Skeletal muscle satellite cell (primary cell): ENCODE data around the gene SLC17A5. TPM values are rescaled to one million over a fixed set of nuclear protein-coding genes. Genes with fewer than 3 reads are reported as not detected.

Experiments used
- H3K27me3 ChIP-seq: 2 replicates; pipeline ENCODE4 v1.7.0; 2013; ENCODE audit warnings: low read length; ENCODE audit not compliant: control insufficient read depth, insufficient read depth
- H3K36me3 ChIP-seq: 2 replicates; pipeline ENCODE4 v1.7.0; 2013; ENCODE audit warnings: mild to moderate bottlenecking, control low read depth, low read length; ENCODE audit not compliant: insufficient read depth
- H3K4me1 ChIP-seq: 2 replicates; pipeline ENCODE4 v1.7.0; 2013; ENCODE audit warnings: low read length; ENCODE audit not compliant: control insufficient read depth, insufficient read depth
- H3K4me2 ChIP-seq: 2 replicates; pipeline ENCODE4 v1.7.0; 2013; ENCODE audit warnings: mild to moderate bottlenecking, low read length
- H3K4me3 ChIP-seq: 2 replicates; pipeline ENCODE4 v1.7.0; 2013; ENCODE audit warnings: low read length
- H3K9ac ChIP-seq: 2 replicates; pipeline ENCODE4 v1.7.0; 2013; ENCODE audit warnings: mild to moderate bottlenecking, low read depth, low read length, moderate library complexity
- H3K9me3 ChIP-seq: replicated peaks from 2 replicates; pipeline ENCODE4 v1.7.0; 2013; ENCODE audit warnings: mild to moderate bottlenecking, control low read depth, low read length
- total RNA-seq: library from RNA; depleted of rRNA; stranded (reverse); fragments of >200 nt; gene quantifications from 2 replicates; pipeline ENCODE4 v1.2.3, GENCODE V29; 2012; rRNA removed

The SLC17A5 gene, protein sequence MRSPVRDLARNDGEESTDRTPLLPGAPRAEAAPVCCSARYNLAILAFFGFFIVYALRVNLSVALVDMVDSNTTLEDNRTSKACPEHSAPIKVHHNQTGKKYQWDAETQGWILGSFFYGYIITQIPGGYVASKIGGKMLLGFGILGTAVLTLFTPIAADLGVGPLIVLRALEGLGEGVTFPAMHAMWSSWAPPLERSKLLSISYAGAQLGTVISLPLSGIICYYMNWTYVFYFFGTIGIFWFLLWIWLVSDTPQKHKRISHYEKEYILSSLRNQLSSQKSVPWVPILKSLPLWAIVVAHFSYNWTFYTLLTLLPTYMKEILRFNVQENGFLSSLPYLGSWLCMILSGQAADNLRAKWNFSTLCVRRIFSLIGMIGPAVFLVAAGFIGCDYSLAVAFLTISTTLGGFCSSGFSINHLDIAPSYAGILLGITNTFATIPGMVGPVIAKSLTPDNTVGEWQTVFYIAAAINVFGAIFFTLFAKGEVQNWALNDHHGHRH
- 20.8 and 26.9 TPM in 2 replicates for total RNA-seq

DNA sequence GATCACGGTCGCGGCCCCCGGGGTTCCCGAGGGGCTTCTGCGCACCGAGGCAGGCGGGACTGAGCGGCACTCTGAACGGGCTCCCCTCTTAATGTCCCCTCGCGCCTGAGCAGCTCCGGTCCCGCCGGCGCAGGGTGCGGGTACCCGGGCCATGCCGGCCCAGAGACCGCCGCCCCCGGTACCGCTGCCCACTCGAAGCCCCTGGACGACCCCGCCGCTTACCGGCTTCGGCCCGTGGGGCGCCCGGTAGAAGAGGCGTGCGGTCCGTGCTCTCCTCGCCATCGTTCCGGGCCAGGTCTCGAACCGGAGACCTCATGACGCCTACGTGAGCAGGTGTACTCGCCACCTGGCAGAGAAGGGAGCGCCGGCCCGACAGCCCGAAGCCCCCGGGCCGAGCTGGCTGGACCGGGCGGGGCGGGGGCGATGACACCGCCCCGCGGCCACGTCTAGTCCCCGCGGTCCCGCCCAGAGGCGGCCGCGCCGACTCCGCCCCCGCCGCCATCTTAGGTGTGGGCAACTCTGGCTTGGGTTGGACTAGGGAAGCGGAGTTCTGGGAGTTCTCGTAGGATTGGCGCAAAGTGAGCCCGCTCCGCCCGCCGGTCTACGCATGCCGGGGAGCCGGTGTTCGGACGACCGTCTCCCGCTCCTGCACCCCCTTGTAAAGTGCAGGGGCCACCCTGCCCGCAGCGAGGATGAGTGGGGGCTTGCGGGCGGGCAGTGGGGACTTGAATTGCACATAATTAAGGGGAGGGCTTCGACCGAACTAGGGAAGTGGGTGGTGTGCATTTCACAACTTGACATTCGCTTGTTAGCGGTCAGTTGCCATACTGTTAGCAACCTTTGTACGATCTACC, at the start of gene SLC17A5:
SLC17A5 (minus strand) TSS at position 422 of the 854 bp plus-strand sequence; CDS start at position 316, 106 bp downstream.
- Histone ChIP-seq H3K9ac (peak within 1 kb of the TSS; percentile 97), H3K4me2 (peak within 1 kb of the TSS; percentile 88), H3K36me3 (peaks cover 7% of the 10 kb centered on the region), H3K27me3 (no peaks in the 10 kb centered on the region), H3K4me3 (peak within 1 kb of the TSS; percentile 99), H3K4me1 (peaks cover 27% of the 10 kb centered on the region), H3K9me3 (no peaks in the 10 kb centered on the region)

DNA sequence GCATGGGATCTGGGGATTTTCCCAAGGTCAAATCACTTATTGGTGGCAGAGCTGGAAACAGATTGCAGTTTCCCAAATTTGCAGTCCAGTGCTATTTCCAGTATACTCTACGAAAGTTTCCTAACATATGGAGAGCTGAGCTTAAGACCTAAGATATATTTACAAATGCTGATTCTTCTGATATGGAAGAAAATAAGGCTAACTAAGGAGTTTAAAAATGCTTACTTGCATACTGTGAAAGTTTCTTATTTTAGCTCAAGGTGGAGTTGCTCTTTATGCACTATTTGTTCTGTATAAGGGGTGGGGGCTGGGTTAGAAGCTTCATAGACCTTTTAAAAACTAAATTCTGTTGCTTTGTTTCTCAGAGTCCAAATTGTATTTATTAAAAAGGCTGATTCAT, 49.7 kb upstream of the SLC17A5 start:
- Histone ChIP-seq H3K4me3 (no peak overlapping the region), H3K9ac (peak overlapping the region; percentile 40), H3K27me3 (no peaks in the 10 kb centered on the region), H3K9me3 (no peaks in the 10 kb centered on the region), H3K4me1 (peaks cover 27% of the 10 kb centered on the region), H3K36me3 (no peaks in the 10 kb centered on the region), H3K4me2 (peak overlapping the region; percentile 47)

DNA sequence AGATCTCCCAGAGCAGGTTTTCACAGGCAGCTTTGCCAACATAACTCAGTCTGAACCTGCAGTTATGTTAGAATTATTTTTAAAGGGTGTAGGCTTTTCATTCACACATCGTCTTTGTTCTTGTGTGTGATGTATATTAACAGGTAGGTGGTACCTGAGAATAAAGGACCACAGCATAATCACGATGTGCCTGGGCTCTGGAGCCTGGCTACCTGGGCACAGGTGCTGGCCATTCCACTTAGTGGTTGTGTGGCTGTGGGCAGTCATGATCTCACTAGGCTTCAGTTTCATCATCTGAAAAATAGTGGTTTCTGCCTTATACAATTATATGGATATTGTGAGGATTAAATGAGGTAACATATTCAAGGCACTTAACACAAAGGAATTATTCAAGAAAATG, 48.7 kb upstream of the SLC17A5 start:
- Histone ChIP-seq H3K36me3 (no peaks in the 10 kb centered on the region), H3K4me1 (peaks cover 33% of the 10 kb centered on the region), H3K9me3 (no peaks in the 10 kb centered on the region), H3K27me3 (no peaks in the 10 kb centered on the region), H3K4me2 (no peak overlapping the region), H3K4me3 (no peak overlapping the region), H3K9ac (no peak overlapping the region)

DNA sequence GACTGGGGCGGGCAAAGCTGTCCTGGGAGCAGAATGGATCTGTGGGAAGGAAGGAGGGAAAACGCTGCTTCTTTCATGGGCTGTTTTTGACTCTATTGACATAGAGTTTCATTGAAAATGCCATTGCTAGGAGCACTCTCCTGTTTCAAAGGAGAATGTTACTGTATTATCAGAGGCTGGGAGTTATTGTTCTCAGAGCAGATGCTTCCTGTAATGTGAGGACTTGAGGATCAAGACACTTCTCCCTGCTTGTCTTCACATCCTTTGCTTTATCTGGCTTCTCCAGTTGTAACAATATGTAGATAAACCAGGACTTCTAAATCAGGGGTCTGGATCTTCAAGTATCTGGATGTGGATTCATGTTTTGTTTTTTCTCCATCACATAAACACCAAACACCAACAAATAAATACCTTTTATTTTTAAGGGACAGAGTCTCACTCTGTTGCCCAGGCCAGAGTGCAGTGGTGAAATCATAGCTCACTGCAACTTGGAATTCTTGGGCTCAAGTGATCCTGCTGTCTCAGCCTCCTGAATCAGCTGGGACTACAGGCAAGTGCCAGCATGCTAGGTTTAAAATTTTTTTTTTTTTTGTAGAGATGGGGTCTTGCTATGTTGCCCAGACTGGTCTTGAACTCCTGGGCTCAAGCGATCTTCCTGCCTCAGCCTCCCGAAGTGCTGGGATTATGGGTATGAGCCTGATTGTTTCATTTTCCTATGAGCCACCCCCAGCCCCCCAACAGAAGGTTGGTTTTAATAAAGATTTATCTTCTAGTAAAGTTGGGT, 46.1 kb upstream of the SLC17A5 start:
- H3K4me3 ChIP-seq, result no peak overlapping the region
- peaks cover 46% of the 10 kb centered on the region for H3K4me1 ChIP-seq
- H3K9ac ChIP-seq, result no peak overlapping the region
- H3K36me3 ChIP-seq, result no peaks in the 10 kb centered on the region
- H3K27me3 ChIP-seq, result no peaks in the 10 kb centered on the region
- no peak overlapping the region for H3K4me2 ChIP-seq
- no peaks in the 10 kb centered on the region for H3K9me3 ChIP-seq

DNA sequence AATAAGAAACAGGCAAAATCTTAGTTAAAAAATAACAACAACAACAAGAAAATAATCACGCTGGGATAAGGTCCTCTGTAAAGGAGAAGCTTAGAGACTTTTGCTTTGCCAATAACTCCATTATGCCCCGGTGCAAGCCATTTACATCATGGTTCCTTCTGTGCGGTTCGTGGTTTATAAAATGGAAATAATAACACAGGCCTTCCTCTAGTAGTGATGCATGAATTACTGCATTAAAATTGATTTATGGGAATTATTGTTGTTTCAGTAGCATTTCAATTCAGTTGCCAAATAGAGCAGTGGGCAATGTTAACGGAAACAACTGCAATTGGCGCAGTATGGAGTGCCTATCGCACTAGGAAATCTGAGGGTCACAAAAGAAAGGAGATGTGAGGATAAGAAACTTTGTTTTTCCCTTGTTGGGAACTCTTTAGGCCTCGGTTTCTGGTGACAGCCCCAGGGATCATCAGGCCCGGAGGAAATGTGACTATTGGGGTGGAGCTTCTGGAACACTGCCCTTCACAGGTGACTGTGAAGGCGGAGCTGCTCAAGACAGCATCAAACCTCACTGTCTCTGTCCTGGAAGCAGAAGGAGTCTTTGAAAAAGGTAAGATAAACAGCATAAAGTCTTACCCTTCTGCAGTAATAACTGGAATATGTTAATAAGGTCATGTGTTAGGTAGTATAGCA, 43.3 kb upstream of the SLC17A5 start:
- Histone ChIP-seq H3K9me3 (no peaks in the 10 kb centered on the region), H3K9ac (peak overlapping the region; percentile 93), H3K4me2 (peak overlapping the region; percentile 91), H3K27me3 (no peaks in the 10 kb centered on the region), H3K4me1 (peaks cover 33% of the 10 kb centered on the region), H3K4me3 (peak overlapping the region; percentile 74), H3K36me3 (no peaks in the 10 kb centered on the region)

DNA sequence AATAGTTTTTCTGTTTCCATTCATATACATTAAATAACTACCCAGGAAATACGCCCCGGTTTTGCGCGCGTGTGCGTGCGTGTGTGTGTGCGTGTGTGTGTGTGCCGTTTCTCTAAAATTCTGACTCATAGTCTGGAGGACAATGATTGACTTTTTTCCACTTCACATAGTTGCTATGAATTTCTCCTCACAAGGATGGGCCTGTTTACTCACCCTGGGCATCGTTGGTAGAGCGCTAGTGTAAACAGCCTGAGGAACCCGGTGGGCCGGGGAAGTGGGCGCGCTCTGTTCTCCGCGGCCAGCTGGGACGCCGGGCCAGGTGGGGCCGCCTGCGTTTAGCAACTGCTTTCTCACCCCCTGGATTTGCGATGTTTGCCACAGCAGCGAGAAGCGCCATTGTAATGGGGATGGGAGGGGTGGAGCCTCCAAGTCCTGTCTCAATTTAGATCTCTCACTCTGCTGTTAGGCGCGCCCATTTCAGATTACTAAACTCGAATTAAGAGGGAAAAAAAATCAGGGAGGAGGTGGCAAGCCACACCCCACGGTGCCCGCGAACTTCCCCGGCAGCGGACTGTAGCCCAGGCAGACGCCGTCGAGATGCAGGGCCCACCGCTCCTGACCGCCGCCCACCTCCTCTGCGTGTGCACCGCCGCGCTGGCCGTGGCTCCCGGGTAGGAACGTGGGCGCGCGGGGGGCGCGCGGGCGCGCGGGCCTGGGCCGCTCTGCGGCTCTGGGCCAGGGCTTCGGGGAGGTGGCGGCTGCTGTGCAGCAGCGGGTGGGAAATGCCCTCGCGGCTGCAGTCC, 42.0 kb upstream of the SLC17A5 start, which contains the start of gene CD109:
CD109 (plus strand) TSS at position 585 of the 803 bp plus-strand sequence; CDS start at position 598, 13 bp downstream.
- peak within 1 kb of the TSS; percentile 93 for H3K9ac ChIP-seq
- H3K27me3 ChIP-seq, result no peaks in the 10 kb centered on the region
- H3K4me1 ChIP-seq, result peaks cover 41% of the 10 kb centered on the region
- H3K9me3 ChIP-seq, result no peaks in the 10 kb centered on the region
- H3K4me2 ChIP-seq, result peak within 1 kb of the TSS; percentile 91
- no peaks in the 10 kb centered on the region for H3K36me3 ChIP-seq
- peak within 1 kb of the TSS; percentile 74 for H3K4me3 ChIP-seq

DNA sequence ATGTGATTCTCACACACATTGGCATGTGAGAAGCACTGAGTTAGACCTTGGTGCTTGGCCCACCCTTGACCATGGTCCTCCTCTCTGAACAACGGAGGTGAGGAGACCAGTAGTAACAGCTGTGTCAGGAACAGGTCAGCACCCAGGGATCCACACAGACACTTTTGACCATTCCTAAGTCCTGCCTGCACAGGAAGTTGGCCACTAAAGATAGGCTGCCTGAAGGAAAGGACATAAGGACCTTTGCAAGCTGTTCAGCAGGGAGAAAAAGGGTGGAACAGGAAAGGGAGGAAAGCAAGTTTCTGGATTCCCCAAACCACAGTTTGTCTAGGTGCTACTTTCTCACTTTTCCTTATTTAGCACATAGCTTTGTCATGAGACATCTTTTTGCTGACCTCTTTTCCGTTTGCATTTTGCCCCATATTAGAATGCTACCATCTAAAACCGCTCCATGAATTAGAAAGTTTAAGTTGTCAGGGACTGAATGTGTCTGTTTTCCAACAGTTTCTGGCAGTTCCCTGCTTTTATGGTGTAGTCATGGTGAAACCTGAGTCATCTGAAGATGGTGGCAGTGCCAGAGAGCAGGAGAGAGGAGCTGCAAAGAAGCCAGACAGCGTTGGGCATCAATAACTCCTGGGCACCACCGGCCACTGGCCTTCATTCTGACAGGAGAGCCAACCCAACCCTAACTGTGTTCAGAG, 41.1 kb upstream of the SLC17A5 start:
- Histone ChIP-seq H3K36me3 (no peaks in the 10 kb centered on the region), H3K4me2 (peak overlapping the region; percentile 91), H3K27me3 (no peaks in the 10 kb centered on the region), H3K4me1 (peaks cover 41% of the 10 kb centered on the region), H3K4me3 (peak overlapping the region; percentile 74), H3K9ac (peak overlapping the region; percentile 93), H3K9me3 (no peaks in the 10 kb centered on the region)

DNA sequence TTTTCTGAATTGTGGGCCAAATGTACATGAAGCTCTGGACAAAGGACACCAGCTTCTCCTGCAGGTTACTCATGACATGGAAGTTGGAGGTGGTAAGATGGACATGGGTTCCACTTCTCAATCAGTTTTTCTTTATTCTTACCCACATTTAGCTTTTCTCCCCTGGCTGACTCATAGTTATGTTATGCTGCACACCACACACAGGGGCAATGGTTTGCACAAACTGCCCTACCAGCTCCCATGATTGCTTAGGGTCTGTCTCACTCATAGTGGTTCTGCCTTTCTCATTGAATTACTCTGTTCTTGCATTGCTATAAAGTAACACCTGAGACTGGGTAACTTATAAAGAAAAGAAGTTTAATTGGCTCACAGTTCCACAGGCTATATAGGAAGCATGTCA, 37.7 kb upstream of the SLC17A5 start:
- Histone ChIP-seq H3K4me1 (peaks cover 26% of the 10 kb centered on the region), H3K4me3 (no peak overlapping the region), H3K9ac (no peak overlapping the region), H3K9me3 (no peaks in the 10 kb centered on the region), H3K4me2 (no peak overlapping the region), H3K27me3 (no peaks in the 10 kb centered on the region), H3K36me3 (no peaks in the 10 kb centered on the region)

DNA sequence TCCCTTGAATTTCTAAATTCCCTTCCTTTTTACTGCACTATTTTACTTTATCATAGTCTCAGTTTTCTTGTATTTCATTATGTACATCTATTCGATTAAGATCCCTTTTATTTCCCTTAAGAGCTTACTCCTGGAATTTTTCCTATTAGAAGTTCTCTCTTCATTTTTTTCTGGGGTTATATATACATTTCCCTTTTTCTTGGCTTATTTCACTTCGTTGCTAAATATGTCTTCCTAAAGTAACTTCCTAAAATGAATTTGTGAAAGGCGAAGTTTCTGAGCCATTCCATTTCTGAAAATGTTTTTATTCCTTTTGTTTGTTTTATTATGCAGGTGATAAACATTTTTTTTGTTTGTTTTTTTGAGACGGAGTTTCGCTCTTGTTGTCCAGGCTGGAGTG, 36.3 kb upstream of the SLC17A5 start:
- no peak overlapping the region for H3K4me2 ChIP-seq

More for the DNA sequence above, 36.3 kb upstream of the SLC17A5 start:
- no peaks in the 10 kb centered on the region for H3K36me3 ChIP-seq
- H3K4me3 ChIP-seq, result no peak overlapping the region
- no peaks in the 10 kb centered on the region for H3K27me3 ChIP-seq
- no peaks in the 10 kb centered on the region for H3K9me3 ChIP-seq
- peaks cover 15% of the 10 kb centered on the region for H3K4me1 ChIP-seq
- no peak overlapping the region for H3K9ac ChIP-seq
